HuH-7 (cell line): ENCODE measurements around the gene ALPL.
A peak's percentile ranks its signal among the peaks of the same experiment; 100 is the strongest.

ENCODE experiments used
- DNase-seq: peaks from one replicate; pipeline ENCODE4 v3.0.0; 2011; ENCODE audit warnings: low spot score

ALPL gene

DNA sequence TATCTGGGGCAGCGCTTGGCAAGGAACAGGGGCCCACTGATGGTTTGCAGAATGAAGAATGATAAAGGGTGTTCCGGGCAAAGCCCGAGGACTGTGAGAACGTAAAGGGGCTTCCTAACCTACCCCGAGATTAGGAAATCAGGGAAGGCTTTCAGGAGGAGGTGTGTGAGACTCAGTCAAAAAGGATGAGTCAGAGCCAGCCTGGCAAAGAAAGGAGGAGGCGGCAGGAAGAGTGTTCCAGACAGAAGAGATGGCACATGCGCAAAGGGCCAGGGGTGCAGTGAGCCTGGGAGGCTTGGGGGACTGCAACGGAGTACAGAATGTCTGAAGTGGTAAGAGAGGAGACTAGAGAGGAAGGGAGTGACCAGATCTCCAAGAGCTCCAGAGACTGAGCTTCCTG, 89.7 kb downstream of the ALPL start:
- DNase-seq = no peak

DNA sequence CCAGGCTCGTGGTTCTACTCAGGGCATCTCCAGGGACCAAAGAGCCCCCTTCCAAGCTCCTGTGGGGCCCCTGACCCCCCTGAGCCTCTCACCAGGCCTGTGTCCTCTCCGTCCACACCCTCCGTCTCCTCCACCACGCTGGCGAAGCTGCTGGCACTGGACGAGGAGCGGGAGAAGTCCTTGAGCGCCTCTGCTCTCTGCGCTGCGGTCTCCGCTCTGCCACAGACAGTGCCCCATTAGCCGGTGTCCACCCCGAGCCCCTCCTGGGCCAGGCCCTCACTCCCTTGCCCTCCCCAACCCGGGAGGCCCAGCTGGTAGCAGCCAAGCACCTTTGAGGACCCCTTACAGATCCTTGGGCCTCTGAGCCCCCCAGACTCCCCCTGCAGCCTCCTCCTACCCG, 90.2 kb downstream of the ALPL start:
- no peak for DNase-seq

DNA sequence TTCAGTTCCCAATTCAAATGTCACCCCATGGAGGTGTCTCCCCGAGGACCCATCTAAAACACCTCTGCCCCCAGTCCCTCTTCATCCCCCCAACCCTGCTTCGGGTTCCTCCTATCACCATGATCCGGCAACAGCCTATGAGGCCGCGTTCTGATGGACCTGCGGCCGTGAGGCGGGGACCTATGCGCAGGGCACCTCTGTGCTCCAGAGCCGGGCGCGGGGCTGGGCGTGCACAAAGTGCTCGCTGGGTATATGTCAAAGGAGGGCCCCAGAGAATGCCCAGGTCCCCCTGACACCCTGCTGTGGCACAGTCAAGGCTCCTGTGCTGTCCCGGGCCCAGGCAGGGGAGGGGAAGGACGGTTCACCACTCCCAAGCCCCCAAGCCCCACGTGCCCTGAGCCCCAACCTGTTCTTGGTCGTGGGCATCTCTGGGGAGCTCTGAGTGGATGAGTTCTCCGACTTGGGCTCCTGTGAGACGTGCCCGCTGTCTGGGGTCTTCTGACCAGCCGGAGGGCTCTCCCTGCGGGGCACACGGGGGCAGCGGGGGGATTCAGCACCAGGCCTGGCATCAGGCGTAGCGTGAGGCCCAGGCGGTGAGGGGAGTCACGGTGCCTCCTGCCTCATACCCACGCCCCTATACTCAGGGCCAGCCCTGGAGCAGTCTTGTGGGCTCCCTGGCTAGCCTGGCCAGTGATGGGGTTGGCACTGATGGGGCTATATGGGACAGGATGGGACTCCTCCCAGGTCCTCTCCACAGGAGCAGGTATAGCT, 92.2 kb downstream of the ALPL start:
- no peak for DNase-seq

GRCh38 chr1:21603177-21604138, 94.2 kb downstream of the ALPL start:
- DNase-seq = no peak

GRCh38 chr1:21604208-21604957, 95.2 kb downstream of the ALPL start:
- DNase-seq = no peak

GRCh38 chr1:21605012-21605715, 95.9 kb downstream of the ALPL start:
- DNase-seq = no peak

GRCh38 chr1:21605964-21606705, 96.9 kb downstream of the ALPL start:
- DNase-seq = no peak

GRCh38 chr1:21607549-21608529, 98.6 kb downstream of the ALPL start:
- DNase-seq = peak; percentile 99

DNA sequence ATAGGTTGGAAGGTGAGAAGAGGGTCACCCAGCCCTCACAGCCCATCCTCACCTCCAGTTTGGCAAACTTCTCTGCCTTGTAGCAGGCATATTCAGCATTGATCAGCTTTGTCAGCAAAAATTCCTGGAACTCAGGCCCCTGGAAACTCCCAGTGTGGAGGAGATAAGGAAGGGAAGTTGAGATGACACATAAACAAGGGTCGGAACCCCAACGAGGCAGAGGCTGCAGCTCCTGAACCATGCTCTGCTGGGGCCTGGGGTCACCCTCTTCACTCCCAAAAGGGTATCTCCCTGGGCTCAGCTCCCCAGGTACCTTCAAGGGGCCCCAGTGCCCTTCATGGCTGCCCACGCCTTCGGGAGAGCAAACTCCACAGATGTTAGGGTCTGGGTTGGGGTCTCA, 99.6 kb downstream of the ALPL start:
- DNase-seq = no peak

- DNase-seq = no peak
Measured at GRCh38 chr1:21610027-21610426, 100.8 kb downstream of the ALPL start.

DNA sequence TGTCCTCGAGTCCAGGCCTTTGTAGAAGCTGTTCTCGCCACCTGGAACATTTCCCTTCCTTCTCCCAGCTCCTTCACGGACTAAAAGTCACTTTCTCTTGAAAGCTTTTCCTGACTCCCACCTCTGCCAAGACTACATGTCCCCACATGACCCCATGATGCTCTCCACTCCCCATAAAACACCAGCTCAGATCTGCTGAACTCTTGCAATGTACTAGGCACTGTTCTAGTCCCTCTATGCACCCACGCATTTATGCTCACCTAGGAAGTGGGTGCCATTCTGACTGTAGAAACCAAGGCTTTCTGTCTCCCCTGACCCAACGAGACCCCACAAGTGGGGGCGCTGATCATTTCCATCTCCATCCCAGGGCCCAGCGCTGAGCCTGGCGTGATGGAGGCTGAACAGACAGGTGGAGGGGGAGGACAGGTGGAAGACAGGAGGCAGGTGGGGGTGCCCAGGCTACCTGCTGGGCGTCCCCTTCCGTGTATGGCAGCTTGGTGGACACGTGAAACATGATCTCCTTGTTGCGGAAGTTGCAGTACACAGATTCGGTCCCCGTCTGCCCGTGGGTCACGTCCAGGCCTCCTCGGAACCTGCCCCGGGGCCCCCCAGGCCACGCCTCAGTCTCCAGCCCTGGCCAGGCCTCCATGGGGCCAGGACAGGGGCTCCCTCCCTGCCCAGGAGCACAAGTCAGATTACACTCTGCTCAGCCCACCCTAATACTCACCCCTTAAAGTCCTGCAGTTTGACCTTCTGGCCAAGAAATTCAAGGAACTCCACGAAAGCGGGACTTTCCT, 102.0 kb downstream of the ALPL start:
- DNase-seq = no peak

- DNase-seq = no peak
Measured at GRCh38 chr1:21612057-21612456, 102.8 kb downstream of the ALPL start.

GRCh38 chr1:21613072-21613867, 104.0 kb downstream of the ALPL start:
- DNase-seq = no peak

DNA sequence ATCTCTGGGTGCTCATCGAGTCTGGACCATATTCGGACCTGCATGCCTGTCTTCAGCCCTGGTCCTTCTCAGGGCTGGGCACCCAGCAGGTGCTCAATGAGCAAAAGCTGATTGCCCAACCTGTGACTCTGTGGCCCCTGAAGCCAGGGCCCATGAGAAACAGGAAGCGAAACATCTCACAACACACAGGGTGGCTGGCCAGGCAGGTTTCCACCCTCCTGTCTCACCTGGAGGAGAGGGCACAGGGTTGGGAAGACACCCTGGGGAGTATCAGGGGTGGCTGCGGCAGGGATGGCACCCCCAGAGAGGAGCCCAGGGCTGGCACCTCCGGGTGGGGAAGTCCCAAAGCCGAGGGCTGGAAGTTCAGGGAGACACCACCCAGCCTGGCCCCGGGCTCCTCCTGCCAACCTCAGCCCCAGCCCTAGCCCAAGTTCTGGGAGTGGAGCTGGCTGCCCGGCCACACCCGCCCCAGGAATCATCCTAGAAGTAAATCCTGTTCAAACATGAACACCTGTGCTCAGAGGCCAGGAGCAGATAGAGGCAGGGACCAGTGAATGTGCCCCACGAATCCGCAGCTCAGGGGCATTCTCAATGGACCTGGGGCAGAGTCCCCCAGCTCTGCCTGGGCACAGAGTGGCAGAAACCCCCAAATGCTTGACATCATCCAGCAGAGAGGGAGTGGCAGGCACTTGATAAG, 105.3 kb downstream of the ALPL start:
- no peak for DNase-seq

- DNase-seq = no peak
Measured at GRCh38 chr1:21616372-21616771, 107.1 kb downstream of the ALPL start.

DNA sequence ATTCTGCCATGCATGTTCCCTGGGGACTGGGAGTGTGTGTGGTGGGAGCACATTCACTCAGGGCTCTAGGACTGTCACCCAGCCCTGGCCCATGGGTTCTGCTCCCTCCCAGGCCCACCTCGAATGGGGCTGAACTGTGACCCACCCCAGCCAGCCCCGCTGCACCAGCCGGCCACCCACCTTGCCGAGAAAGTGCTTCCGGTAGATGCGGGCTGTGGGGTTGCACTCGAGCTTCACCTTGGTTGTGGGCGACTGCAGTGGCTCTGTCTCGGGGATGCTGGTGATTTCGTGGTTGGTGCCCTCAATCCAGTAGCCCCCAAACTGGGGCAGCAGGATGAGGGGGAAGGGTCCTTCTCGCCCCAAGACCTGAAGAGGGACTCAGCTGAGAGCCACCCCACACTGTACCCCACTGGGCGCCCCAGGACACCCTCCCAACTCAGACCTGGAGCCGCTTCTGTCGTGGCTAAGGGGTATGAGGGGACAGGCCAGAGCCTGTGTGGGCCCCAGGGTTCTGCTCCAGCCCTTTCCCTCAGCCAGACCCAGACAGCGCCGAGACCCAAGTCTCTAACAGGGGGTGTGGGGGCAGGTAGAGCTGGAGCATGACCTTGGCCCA, 108.0 kb downstream of the ALPL start:
- no peak for DNase-seq

GRCh38 chr1:21618059-21618458, 108.8 kb downstream of the ALPL start:
- DNase-seq = no peak
